Measurements from ENCODE around the gene YAP1.

DNA sequence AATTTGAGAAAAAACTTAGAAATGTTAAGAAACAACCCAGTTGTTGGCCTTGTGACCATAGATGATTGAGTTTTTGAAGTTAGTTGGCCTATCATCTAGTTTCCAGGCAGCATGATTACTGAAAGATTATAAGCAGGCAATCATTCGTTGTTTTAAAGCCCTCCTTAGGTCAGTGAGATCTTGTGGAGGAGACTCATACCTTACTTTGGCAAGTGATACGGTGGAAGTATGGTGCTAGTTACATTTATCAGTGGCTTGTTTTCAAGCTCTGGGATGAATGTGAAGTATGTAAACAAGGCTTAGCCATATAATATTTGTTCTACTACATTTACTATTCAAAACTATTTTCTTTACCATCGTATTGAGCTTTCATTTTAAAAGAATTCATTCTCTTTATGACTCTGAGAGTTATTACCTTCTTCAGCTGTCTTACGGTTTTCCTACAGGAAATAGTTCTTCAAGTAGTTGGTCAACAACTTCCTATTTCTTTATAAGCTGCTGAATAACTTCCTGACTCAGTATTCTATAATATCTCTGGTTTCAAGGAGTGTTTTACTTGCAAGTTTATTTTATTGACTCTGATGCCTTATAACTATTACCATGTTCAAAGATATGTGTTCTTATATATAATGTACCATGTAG, 7.3 kb downstream of the YAP1 start:
- TF ChIP-seq, protein P1, sequence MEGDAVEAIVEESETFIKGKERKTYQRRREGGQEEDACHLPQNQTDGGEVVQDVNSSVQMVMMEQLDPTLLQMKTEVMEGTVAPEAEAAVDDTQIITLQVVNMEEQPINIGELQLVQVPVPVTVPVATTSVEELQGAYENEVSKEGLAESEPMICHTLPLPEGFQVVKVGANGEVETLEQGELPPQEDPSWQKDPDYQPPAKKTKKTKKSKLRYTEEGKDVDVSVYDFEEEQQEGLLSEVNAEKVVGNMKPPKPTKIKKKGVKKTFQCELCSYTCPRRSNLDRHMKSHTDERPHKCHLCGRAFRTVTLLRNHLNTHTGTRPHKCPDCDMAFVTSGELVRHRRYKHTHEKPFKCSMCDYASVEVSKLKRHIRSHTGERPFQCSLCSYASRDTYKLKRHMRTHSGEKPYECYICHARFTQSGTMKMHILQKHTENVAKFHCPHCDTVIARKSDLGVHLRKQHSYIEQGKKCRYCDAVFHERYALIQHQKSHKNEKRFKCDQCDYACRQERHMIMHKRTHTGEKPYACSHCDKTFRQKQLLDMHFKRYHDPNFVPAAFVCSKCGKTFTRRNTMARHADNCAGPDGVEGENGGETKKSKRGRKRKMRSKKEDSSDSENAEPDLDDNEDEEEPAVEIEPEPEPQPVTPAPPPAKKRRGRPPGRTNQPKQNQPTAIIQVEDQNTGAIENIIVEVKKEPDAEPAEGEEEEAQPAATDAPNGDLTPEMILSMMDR (conservative IDR thresholded peaks at IDR 0.05; ENCODE audit: low read length): no peak
- TF ChIP-seq EZH2phosphoT487 (IDR thresholded peaks at IDR 0.05; ENCODE audit: borderline replicate concordance, low read depth, low read length): no peak

All from OCI-LY7 (cell line).